WERI-Rb-1 (cell line): ENCODE results near the gene CEP95.

Experiments used
- DNase-seq: peaks from one replicate; pipeline ENCODE4 v3.0.0-alpha.2; 2020
- H3K27ac ChIP-seq: fragments of 250-450 bp; sonication (Bioruptor Pico); 2 replicates; pipeline ENCODE4 v1.5.1; 2020; ENCODE audit warnings: mild to moderate bottlenecking, moderate library complexity
- H3K27me3 ChIP-seq: fragments of 250-450 bp; sonication (Bioruptor Pico); 2 replicates; pipeline ENCODE4 v1.5.1; 2021; ENCODE audit warnings: mild to moderate bottlenecking, low read depth, moderate library complexity; ENCODE audit not compliant: insufficient read depth, severe bottlenecking
- H3K36me3 ChIP-seq: fragments of 250-450 bp; sonication (Bioruptor Pico); 2 replicates; pipeline ENCODE4 v1.5.1; 2020; ENCODE audit warnings: mild to moderate bottlenecking, moderate library complexity
- H3K4me3 ChIP-seq: 2 replicates; pipeline ENCODE4 v1.5.1; 2011; ENCODE audit warnings: low read depth, mild to moderate bottlenecking, control low read depth, low read length
- H3K9me3 ChIP-seq: fragments of 250-450 bp; sonication (Bioruptor Pico); 2 replicates; pipeline ENCODE4 v1.5.1; 2021; ENCODE audit warnings: mild to moderate bottlenecking, moderate library complexity; ENCODE audit not compliant: severe bottlenecking
- CTCF ChIP-seq: IDR thresholded peaks from 2 replicates; pipeline ENCODE4 v1.5.1; 2011; ENCODE audit warnings: low read depth, mild to moderate bottlenecking, control low read depth, inconsistent platforms, low read length

Gene CEP95

GRCh38 chr17:64555281-64555680 is 48.5 kb downstream of the CEP95 start:
- no peak overlapping the region for H3K4me3 ChIP-seq
- H3K27me3 ChIP-seq, result no peaks in the 10 kb centered on the region
- peaks cover 59% of the 10 kb centered on the region for H3K36me3 ChIP-seq
- no peak overlapping the region for H3K27ac ChIP-seq
- no peaks in the 10 kb centered on the region for H3K9me3 ChIP-seq
- no peak for DNase-seq
- no peak for TF ChIP-seq CTCF

- no peak for TF ChIP-seq CTCF
- H3K36me3 ChIP-seq, result peaks cover 34% of the 10 kb centered on the region
- no peak for DNase-seq
- no peaks in the 10 kb centered on the region for H3K27me3 ChIP-seq
- no peak overlapping the region for H3K4me3 ChIP-seq
- no peak overlapping the region for H3K27ac ChIP-seq
- H3K9me3 ChIP-seq, result no peaks in the 10 kb centered on the region
Measured at GRCh38 chr17:64564098-64564497, 57.3 kb downstream of the CEP95 start.

DNA sequence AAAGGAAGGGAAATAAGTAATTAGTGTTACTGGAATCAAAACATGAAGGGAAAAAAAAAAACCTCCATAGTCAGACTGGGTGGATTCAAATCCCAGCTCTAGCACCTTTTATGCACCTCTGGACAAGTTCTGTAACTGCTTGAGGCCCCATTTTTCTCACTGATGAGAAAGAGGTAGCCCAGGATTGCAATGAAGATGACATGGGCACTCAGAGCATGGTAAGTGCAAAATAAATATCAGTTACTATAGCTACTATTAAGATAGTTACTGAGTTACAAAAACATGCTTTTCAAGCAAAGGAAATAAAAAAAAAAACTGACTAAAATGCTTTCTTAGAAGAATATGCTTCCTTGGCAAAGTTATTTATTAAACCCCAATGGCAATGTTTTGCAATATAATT is 58.8 kb downstream of the CEP95 start:
- no peak for TF ChIP-seq CTCF
- no peak for DNase-seq
- H3K27me3 ChIP-seq, result no peaks in the 10 kb centered on the region
- no peak overlapping the region for H3K4me3 ChIP-seq
- H3K36me3 ChIP-seq, result peaks cover 34% of the 10 kb centered on the region
- H3K27ac ChIP-seq, result no peak overlapping the region
- no peaks in the 10 kb centered on the region for H3K9me3 ChIP-seq

- no peak overlapping the region for H3K4me3 ChIP-seq
- no peak overlapping the region for H3K27ac ChIP-seq
- no peaks in the 10 kb centered on the region for H3K9me3 ChIP-seq
- H3K36me3 ChIP-seq, result peaks cover 34% of the 10 kb centered on the region
- DNase-seq, result no peak
- H3K27me3 ChIP-seq, result no peaks in the 10 kb centered on the region
- TF ChIP-seq CTCF, result no peak
Measured at GRCh38 chr17:64571746-64572145, 65.0 kb downstream of the CEP95 start.

- H3K36me3 ChIP-seq, result peaks cover 36% of the 10 kb centered on the region
- no peak for TF ChIP-seq CTCF
- H3K9me3 ChIP-seq, result no peaks in the 10 kb centered on the region
- DNase-seq, result no peak
- H3K27ac ChIP-seq, result no peak overlapping the region
- H3K4me3 ChIP-seq, result no peak overlapping the region
- H3K27me3 ChIP-seq, result no peaks in the 10 kb centered on the region
Measured at GRCh38 chr17:64572682-64573154, 65.9 kb downstream of the CEP95 start.

DNA sequence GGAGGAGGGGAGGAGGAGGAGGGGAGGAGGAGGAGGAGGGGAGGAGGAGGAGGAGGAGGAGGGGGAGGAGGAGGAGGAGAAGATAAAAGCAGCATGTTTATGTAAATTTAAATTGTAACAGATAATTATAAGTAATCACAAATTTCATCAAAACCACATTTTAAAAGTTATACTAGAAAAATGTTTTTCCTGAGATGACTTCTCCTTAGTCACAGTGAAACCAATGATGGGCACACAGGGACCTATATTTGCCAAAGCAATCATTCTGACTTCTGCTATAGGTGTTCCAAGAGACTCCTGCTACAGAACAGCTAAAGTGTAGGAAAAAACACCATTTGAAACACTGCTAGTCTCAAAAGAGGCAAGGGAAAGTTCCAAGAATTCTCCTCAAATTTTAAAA is 66.4 kb downstream of the CEP95 start:
- H3K27me3 ChIP-seq, result no peaks in the 10 kb centered on the region
- DNase-seq, result no peak
- H3K36me3 ChIP-seq, result peaks cover 39% of the 10 kb centered on the region
- no peak for TF ChIP-seq CTCF
- no peak overlapping the region for H3K27ac ChIP-seq
- H3K4me3 ChIP-seq, result no peak overlapping the region
- no peaks in the 10 kb centered on the region for H3K9me3 ChIP-seq
